ENCODE data around the gene GTF2F2. TPM values are rescaled to one million over a fixed set of nuclear protein-coding genes. Genes with fewer than 3 reads are reported as not detected.

GTF2F2 gene
- total RNA-seq, 2 experiments from 2014 or later = 19.9 to 25.6 TPM

- ChIA-PET POLR2A (interaction anchor here (1.4 kb wide), 1 partner anchor 11 kb away, joined by 3 read pairs; no protein-coding TSS in a partner anchor), CTCF (interaction anchor here (0.9 to 1.1 kb wide), 2 partner anchors 86 to 284 kb away, joined by 3 to 4 read pairs; no protein-coding TSS in a partner anchor)
- Mint-ChIP-seq H3K36me3 (ENCODE audit: low read depth) (peaks cover 24% of the 10 kb centered on the region), H3K4me1 (peaks cover 79% of the 10 kb centered on the region), H3K9me3 (ENCODE audit: low read depth) (no peaks in the 10 kb centered on the region), H3K27ac (peak overlapping the region; percentile 7), H3K27me3 (no peaks in the 10 kb centered on the region), H3K4me3 (no peak overlapping the region)
- intact Hi-C loops (cut with DNase I, micrococcal nuclease) = loop anchor here in 1 of 2 experiments (2.0 to 10.0 kb wide), 2 partner anchors 20 to 844 kb away; no protein-coding TSS in a partner anchor
- no peak for DNase-seq
- ATAC-seq = peak; percentile 10
Observed at GRCh38 chr13:45331123-45331619, 210.9 kb downstream of the GTF2F2 start.

GRCh38 chr13:45331692-45332035 is 211.4 kb downstream of the GTF2F2 start:
- CTCF ChIA-PET = interaction anchor here (0.9 to 1.1 kb wide), 3 partner anchors 9 to 285 kb away, joined by 3 to 4 read pairs (median 4); partner anchors contain the start of gene TPT1

GRCh38 chr13:45332036-45332830 is 211.9 kb downstream of the GTF2F2 start:
- H3K4me3 Mint-ChIP-seq = no peak overlapping the region
- no peaks in the 10 kb centered on the region for H3K9me3 Mint-ChIP-seq (ENCODE audit: low read depth)
- ChIA-PET POLR2A (interaction anchor here (0.7 kb wide), 1 partner anchor 215 kb away, joined by 3 read pairs; no protein-coding TSS in a partner anchor), CTCF (interaction anchor here (0.6 to 1.2 kb wide), 3 partner anchors 9 to 285 kb away, joined by 4 to 5 read pairs (median 4); partner anchors contain the start of gene TPT1)
- H3K27me3 Mint-ChIP-seq = no peaks in the 10 kb centered on the region
- H3K27ac Mint-ChIP-seq = peak overlapping the region; percentile 55
- intact Hi-C loops (cut with DNase I, micrococcal nuclease) = loop anchor here in 1 of 2 experiments (10.0 kb wide), 1 partner anchor 843 kb away; no protein-coding TSS in a partner anchor
- H3K4me1 Mint-ChIP-seq = peaks cover 90% of the 10 kb centered on the region
- DNase-seq = no peak
- ATAC-seq = no peak
- H3K36me3 Mint-ChIP-seq (ENCODE audit: low read depth) = peaks cover 35% of the 10 kb centered on the region

More at GRCh38 chr13:45331692-45332035, 211.4 kb downstream of the GTF2F2 start:
- POLR2A ChIA-PET = no interaction called here
- Mint-ChIP-seq H3K27ac (peak overlapping the region; percentile 7), H3K4me1 (peaks cover 84% of the 10 kb centered on the region), H3K4me3 (no peak overlapping the region), H3K9me3 (ENCODE audit: low read depth) (no peaks in the 10 kb centered on the region), H3K27me3 (no peaks in the 10 kb centered on the region), H3K36me3 (ENCODE audit: low read depth) (peaks cover 29% of the 10 kb centered on the region)
- DNase-seq (no peak), ATAC-seq (no peak)
- intact Hi-C loops (cut with DNase I, micrococcal nuclease) = loop anchor here in 1 of 2 experiments (2.0 to 10.0 kb wide), 2 partner anchors 21 to 843 kb away; no protein-coding TSS in a partner anchor

- no peak overlapping the region for H3K4me3 Mint-ChIP-seq
- POLR2A ChIA-PET = interaction anchor here (1.1 kb wide), 1 partner anchor 836 kb away, joined by 3 read pairs; no protein-coding TSS in a partner anchor
- no peaks in the 10 kb centered on the region for H3K9me3 Mint-ChIP-seq (ENCODE audit: low read depth)
- H3K36me3 Mint-ChIP-seq (ENCODE audit: low read depth) = peaks cover 41% of the 10 kb centered on the region
- peak overlapping the region; percentile 55 for H3K27ac Mint-ChIP-seq
- H3K27me3 Mint-ChIP-seq = no peaks in the 10 kb centered on the region
- H3K4me1 Mint-ChIP-seq = peaks cover 90% of the 10 kb centered on the region
- no peak for DNase-seq
- CTCF ChIA-PET = interaction anchor here (1.2 kb wide), 1 partner anchor 286 kb away, joined by 5 read pairs; no protein-coding TSS in a partner anchor
- ATAC-seq = no peak
- intact Hi-C loops (cut with DNase I, micrococcal nuclease) = loop anchor here in 1 of 2 experiments (10.0 kb wide), 1 partner anchor 842 kb away; no protein-coding TSS in a partner anchor
Observed at GRCh38 chr13:45332831-45333219, 212.5 kb downstream of the GTF2F2 start.

- intact Hi-C loops (cut with DNase I, micrococcal nuclease) = loop anchor here in 1 of 2 experiments (10.0 kb wide), 1 partner anchor 841 kb away; no protein-coding TSS in a partner anchor
- Mint-ChIP-seq H3K36me3 (ENCODE audit: low read depth) (peaks cover 47% of the 10 kb centered on the region), H3K9me3 (ENCODE audit: low read depth) (no peaks in the 10 kb centered on the region), H3K4me1 (peaks cover 91% of the 10 kb centered on the region), H3K4me3 (no peak overlapping the region), H3K27ac (peak overlapping the region; percentile 18), H3K27me3 (no peaks in the 10 kb centered on the region)
- ChIA-PET CTCF (interaction anchor here (1.2 kb wide), 1 partner anchor 286 kb away, joined by 5 read pairs; no protein-coding TSS in a partner anchor), POLR2A (interaction anchor here (1.1 kb wide), 1 partner anchor 835 kb away, joined by 3 read pairs; no protein-coding TSS in a partner anchor)
- DNase-seq (no peak), ATAC-seq (no peak)
Observed at GRCh38 chr13:45333251-45333976, 213.1 kb downstream of the GTF2F2 start.

Other genes with a start within 250 kb of the GTF2F2 start
- 10 to 100 TPM; 10.1 to 13.6 TPM for gene NUFIP1, start 131.0 kb upstream of the GTF2F2 start, total RNA-seq
- gene GPALPP1, start 131.0 kb upstream of the GTF2F2 start, total RNA-seq = 10 to 100 TPM; 31.8 to 40.5 TPM
- not detected for gene KCTD4, start 80.5 kb downstream of the GTF2F2 start, total RNA-seq
- gene TPT1, start 220.7 kb downstream of the GTF2F2 start, total RNA-seq = 1,000 to 10,000 TPM; 3,408 to 3,964 TPM